ENCODE measurements around the gene MFN1. TPM values are rescaled to one million over a fixed set of nuclear protein-coding genes. Genes with fewer than 3 reads are reported as not detected.
A peak's percentile ranks its signal among the peaks of the same experiment; 100 is the strongest.

MFN1 gene
- total RNA-seq, 2 donors from 2014 or later: 37.3 to 44.3 TPM

DNA sequence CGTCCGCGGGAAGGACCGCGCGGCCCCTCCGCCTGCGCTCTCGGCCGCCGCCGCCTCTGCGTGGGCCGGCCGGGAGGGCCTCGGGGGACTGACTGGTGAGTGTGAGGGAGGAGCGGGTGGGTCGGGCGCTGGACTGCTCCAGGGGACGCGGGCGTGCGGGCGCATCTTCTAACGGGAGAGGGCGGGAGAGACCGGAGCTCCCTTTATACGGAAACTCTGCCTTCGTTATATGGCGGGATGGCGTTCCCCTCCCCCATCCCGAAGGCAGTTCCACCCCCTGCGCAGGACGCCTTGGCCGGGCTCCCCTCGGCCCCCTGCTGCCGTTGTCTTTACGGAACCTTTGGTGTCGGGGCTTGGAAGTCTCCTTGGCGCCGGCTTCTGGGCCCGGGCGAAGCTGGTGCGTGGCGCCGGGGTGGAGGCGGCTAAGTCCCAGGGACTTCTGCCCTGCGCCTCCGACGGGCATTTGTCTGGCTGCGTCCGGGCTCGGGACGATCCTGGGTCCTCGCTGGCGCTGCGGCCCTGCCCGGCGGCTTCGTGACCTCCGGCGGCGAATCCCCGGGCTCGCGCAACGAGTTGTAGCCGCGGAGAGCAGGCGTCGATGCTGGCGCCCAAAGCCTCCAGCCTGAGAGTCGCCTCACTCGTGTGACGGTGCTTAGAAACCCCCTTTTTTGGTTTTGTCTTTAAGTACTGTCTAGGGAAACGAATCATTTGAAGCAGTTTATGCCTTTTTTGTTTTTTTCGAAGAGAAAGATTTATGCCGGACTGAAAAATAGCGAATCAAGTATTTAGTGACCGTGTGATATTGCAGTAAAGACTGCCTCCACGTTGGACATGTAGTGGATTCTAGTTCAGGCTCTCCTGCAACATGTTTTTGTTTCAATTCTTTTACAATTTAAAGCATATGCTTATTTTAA, 24.1 kb upstream of the MFN1 start:
- peak; percentile 64 for DNase-seq (ENCODE audit: low spot score)
- Histone ChIP-seq H3K4me1 (replicated peaks) (peaks cover 4% of the 10 kb centered on the region), H3K4me3 (peak overlapping the region; percentile 72 to 86), H3K36me3 (no peaks in the 10 kb centered on the region), H3K9me3 (no peaks in the 10 kb centered on the region), H3K27ac (peak overlapping the region; percentile 95), H3K27me3 (replicated peaks; ENCODE audit: insufficient read depth) (no peaks in the 10 kb centered on the region)
- TF ChIP-seq, protein P1, sequence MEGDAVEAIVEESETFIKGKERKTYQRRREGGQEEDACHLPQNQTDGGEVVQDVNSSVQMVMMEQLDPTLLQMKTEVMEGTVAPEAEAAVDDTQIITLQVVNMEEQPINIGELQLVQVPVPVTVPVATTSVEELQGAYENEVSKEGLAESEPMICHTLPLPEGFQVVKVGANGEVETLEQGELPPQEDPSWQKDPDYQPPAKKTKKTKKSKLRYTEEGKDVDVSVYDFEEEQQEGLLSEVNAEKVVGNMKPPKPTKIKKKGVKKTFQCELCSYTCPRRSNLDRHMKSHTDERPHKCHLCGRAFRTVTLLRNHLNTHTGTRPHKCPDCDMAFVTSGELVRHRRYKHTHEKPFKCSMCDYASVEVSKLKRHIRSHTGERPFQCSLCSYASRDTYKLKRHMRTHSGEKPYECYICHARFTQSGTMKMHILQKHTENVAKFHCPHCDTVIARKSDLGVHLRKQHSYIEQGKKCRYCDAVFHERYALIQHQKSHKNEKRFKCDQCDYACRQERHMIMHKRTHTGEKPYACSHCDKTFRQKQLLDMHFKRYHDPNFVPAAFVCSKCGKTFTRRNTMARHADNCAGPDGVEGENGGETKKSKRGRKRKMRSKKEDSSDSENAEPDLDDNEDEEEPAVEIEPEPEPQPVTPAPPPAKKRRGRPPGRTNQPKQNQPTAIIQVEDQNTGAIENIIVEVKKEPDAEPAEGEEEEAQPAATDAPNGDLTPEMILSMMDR (IDR thresholded peaks at IDR 0.05): no peak
- peak; percentile 41 for TF ChIP-seq POLR2AphosphoS5 (IDR thresholded peaks at IDR 0.05)
- intact Hi-C loops (cut with DNase I): loop anchor here (2.0 to 5.0 kb wide), 2 partner anchors 177 to 239 kb away; partner anchors contain the start of gene ACTL6A
- WGBS: under 1% methylated on average over 76 of the region's 81 CpGs

DNA sequence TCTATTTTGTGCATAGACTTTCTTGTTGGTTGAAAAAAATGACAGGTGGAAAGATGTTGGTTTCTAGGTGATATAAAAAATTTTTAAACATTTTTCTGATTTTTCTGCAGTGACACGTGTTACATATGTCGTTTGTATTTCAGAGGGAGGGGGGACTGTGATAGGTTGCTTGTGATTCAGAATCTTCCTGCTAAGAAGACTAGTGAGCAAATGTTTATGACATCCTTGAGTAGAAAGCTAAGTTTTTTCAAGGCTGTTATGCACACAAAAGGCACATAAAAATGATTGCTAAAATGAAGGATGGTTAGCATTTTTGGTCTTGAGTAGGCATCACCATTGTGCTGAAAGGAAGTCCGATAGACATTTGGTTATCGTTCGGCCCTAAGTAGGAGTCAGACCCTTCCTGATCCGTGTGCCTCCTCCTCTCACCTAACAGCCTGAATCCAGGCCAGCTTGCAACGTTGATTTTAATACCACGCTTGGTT, 23.2 kb upstream of the MFN1 start:
- WGBS: under 1% methylated on average over 8 of the region's 8 CpGs
- peak overlapping the region; percentile 95 for H3K27ac ChIP-seq
- DNase-seq (ENCODE audit: low spot score): no peak
- TF ChIP-seq POLR2AphosphoS5 (IDR thresholded peaks at IDR 0.05): peak; percentile 18
- TF ChIP-seq, protein P1 (IDR thresholded peaks at IDR 0.05): no peak
- TF ChIP-seq POLR2A (IDR thresholded peaks at IDR 0.05): no peak
- peaks cover 0 to 4% of the 10 kb centered on the region in 2 donors for H3K36me3 ChIP-seq
- no peaks in the 10 kb centered on the region for H3K9me3 ChIP-seq
- H3K4me3 ChIP-seq: peak overlapping the region; percentile 72 to 86
- intact Hi-C loops (cut with DNase I): loop anchor here (5.0 kb wide), 1 partner anchor 238 kb away; the partner anchor contains the start of gene ACTL6A
- peaks cover 4% of the 10 kb centered on the region for H3K4me1 ChIP-seq (replicated peaks)
- no peaks in the 10 kb centered on the region for H3K27me3 ChIP-seq (replicated peaks; ENCODE audit: insufficient read depth)

DNA sequence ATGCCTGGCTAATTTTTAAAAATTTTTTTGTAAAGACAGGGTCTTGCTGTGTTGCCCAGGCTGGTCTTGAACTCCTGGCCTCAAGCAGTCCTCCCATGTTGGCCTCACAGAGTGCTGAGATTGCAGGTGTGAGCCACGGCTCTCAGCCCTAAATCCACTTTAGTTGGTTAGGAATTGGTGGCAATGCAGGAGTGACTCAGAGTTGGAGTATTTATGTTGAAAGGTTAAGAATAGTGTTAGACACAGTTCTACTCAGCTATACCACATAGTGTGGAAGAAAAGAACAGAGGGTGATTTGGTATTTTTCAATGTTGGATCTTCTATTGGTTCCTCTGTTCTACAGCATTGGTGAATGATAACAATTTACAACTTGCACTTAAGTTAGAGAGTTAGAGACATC, 17.1 kb upstream of the MFN1 start:
- H3K4me3 ChIP-seq: no peak overlapping the region

DNA sequence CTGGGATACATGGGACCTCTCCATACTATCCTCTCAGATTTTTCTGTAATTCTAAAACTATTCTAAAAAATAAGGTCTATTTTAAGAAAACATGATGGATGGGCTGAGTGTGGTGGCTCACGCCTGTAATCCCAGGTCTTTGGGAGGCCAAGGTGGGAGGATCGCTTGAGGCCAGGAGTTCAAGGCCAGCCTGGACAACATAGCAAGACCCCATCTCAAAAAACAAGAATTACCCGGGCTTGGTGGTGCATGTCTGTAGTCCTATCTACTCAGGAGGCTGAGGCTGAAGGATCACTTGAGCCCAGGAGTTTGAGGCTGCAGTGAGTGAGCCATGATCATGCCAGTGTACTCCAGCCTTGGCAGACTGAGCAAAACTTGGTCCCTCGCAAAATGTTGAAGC, 15.3 kb upstream of the MFN1 start:
- WGBS: 93% methylated on average over 4 of the region's 4 CpGs
- Histone ChIP-seq H3K4me3 (no peak overlapping the region), H3K27ac (no peak overlapping the region), H3K9me3 (no peaks in the 10 kb centered on the region), H3K36me3 (peaks cover 7 to 16% of the 10 kb centered on the region in 2 donors), H3K27me3 (replicated peaks; ENCODE audit: insufficient read depth) (no peaks in the 10 kb centered on the region), H3K4me1 (replicated peaks) (no peaks in the 10 kb centered on the region)
- intact Hi-C loops (cut with DNase I): no loop called here
- no peak for DNase-seq (ENCODE audit: low spot score)
- TF ChIP-seq POLR2A (IDR thresholded peaks at IDR 0.05) (no peak), POLR2AphosphoS5 (IDR thresholded peaks at IDR 0.05) (no peak)
- TF ChIP-seq, protein P1 (IDR thresholded peaks at IDR 0.05): no peak

More for the DNA sequence above, 17.1 kb upstream of the MFN1 start:
- 100% methylated on average over 1 of the region's 1 CpG for WGBS
- DNase-seq (ENCODE audit: low spot score): no peak
- Histone ChIP-seq H3K9me3 (no peaks in the 10 kb centered on the region), H3K27me3 (replicated peaks; ENCODE audit: insufficient read depth) (no peaks in the 10 kb centered on the region), H3K27ac (no peak overlapping the region), H3K4me1 (replicated peaks) (no peaks in the 10 kb centered on the region), H3K36me3 (peaks cover 7 to 16% of the 10 kb centered on the region in 2 donors)
- intact Hi-C loops (cut with DNase I): no loop called here
- TF ChIP-seq POLR2AphosphoS5 (IDR thresholded peaks at IDR 0.05): no peak

DNA sequence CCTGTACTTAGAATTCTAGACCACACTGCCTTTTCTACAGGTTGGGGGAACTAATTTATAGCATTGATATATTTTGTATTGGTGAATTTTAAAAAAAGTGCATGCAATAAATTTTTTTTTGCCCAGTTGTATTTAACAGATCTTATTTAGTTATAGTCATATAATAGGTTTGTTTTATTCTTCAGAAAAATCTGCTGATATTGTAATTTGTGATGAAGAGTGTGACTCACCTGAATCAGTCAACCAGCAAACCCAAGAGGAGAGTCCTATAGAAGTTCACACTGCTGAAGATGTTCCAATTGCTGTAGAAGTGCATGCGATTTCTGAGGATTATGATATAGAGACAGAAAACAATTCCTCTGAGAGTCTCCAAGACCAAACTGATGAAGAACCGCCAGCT, 14.4 kb upstream of the MFN1 start:
- Histone ChIP-seq H3K36me3 (peaks cover 7 to 16% of the 10 kb centered on the region in 2 donors), H3K9me3 (no peaks in the 10 kb centered on the region), H3K27me3 (replicated peaks; ENCODE audit: insufficient read depth) (no peaks in the 10 kb centered on the region), H3K27ac (no peak overlapping the region), H3K4me3 (no peak overlapping the region), H3K4me1 (replicated peaks) (no peaks in the 10 kb centered on the region)
- intact Hi-C loops (cut with DNase I): no loop called here
- TF ChIP-seq POLR2A (IDR thresholded peaks at IDR 0.05): no peak
- TF ChIP-seq, protein P1 (IDR thresholded peaks at IDR 0.05): no peak
- TF ChIP-seq POLR2AphosphoS5 (IDR thresholded peaks at IDR 0.05): no peak
- 89% methylated on average over 2 of the region's 2 CpGs for WGBS
- DNase-seq (ENCODE audit: low spot score): no peak
